Renal cortex interstitium (tissue), 11 donors: ENCODE results near the gene RAB5IF. TPM values are rescaled to one million over a fixed set of nuclear protein-coding genes. Genes with fewer than 3 reads are reported as not detected.
"Not testable (repeated sequence)": the region's sequence is repeated elsewhere in the genome, so short reads cannot be mapped to it uniquely, and the experiment has no call there.

Source experiments
- DNase-seq, 11 donors: peaks; one replicate each; pipeline ENCODE4 v3.0.0-alpha.2; 2013; ENCODE audit warnings: low read depth in 9 of 11, low spot score in 4 of 11; ENCODE audit errors: extremely low read depth in 1 of 11
- polyA plus RNA-seq, 3 donors: library from polyadenylated mRNA; unstranded; fragments of 120-200 nt; gene quantifications; one replicate each; pipeline ENCODE4 v1.2.1, GENCODE V29; 2013; ENCODE audit not compliant: insufficient read length in 3 of 3

Gene RAB5IF
- polyA plus RNA-seq, 3 donors, result 55.5 to 67.2 (median 62.4) TPM

DNA sequence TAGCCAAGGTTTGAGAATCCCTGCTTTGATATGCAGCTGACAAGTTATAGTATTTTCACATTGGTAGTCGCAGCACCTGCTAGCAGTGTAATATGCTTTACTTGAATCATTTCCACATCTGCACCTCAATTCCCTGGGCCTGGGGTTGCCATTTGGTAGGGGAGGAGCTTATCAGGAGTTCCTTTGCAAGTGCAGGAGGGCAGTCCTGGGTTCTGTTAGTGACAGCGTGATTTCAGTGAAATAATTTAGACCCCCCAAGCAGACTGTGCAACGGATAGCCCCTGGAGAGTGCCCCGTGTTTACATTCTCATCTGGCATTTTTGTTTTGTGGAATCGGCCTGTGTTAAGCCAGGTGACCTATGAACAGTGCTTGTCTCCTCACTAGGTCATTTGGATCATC, 6.0 kb downstream of the RAB5IF start:
- no peak for DNase-seq

DNA sequence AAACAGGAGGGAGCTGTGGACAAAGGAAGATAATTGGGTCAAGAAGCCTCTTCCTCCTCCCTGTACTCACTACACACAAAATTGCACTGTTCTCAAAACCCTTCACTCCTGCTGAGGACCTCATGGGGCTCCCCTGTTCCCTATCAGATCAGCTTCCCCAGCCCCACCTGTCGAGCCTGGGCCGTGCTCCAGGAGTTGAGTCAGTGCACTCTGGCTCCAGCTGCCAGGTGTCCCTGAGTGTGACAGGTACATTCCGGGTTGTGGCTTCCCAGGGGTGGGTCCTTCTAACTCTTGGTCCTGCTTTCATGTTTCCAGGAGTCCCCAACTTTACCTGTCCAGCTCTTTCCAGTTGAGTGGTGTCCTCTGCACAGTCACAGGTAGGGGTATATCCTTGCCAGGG, 8.4 kb downstream of the RAB5IF start:
- no peak for DNase-seq

GRCh38 chr20:36614781-36615557, 9.4 kb downstream of the RAB5IF start:
- DNase-seq, result no peak

- no peak for DNase-seq
Measured at GRCh38 chr20:36620917-36621316, 15.3 kb downstream of the RAB5IF start.

DNA sequence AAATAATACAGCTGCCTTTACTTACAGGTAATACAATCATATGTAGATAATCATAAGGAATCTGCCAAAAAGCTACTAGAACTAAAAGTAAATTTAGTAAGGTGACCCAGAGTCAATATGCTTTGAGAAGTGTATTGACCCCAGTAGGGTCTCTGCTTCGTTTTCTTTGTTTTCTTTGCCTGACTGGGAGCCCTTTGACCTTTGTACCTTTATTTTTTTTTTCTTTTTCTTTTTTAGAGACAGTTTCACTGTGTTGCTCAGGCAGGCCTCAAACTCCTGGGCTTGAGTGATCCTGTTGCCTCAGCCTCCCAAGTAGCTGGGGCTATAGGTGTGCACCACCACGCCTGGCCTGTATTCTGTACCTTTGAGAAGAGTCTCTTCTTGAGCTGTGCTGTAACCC, 17.9 kb downstream of the RAB5IF start:
- no peak for DNase-seq

- DNase-seq, result no peak
Measured at GRCh38 chr20:36624068-36624943, 18.7 kb downstream of the RAB5IF start.

DNA sequence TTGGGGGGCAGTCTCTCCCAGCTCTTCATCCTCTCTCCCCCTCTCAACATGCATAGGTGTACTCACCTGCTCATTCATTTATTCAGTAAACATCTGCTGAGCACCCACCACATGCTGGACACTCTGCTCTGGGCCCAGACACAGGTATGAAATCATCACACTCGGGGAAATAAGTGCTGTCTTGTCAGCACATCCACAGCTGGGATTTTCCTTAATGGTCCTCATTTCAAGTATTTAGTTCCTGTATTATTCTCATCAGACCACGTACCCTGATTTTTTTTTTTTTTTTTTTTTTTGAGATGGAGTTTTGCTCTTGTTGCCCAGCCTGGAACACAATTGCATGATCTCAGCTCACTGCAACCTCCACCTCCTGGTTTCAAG, 19.4 kb downstream of the RAB5IF start:
- no peak for DNase-seq

- DNase-seq, result no peak
Measured at GRCh38 chr20:36628076-36628475, 22.5 kb downstream of the RAB5IF start.

DNA sequence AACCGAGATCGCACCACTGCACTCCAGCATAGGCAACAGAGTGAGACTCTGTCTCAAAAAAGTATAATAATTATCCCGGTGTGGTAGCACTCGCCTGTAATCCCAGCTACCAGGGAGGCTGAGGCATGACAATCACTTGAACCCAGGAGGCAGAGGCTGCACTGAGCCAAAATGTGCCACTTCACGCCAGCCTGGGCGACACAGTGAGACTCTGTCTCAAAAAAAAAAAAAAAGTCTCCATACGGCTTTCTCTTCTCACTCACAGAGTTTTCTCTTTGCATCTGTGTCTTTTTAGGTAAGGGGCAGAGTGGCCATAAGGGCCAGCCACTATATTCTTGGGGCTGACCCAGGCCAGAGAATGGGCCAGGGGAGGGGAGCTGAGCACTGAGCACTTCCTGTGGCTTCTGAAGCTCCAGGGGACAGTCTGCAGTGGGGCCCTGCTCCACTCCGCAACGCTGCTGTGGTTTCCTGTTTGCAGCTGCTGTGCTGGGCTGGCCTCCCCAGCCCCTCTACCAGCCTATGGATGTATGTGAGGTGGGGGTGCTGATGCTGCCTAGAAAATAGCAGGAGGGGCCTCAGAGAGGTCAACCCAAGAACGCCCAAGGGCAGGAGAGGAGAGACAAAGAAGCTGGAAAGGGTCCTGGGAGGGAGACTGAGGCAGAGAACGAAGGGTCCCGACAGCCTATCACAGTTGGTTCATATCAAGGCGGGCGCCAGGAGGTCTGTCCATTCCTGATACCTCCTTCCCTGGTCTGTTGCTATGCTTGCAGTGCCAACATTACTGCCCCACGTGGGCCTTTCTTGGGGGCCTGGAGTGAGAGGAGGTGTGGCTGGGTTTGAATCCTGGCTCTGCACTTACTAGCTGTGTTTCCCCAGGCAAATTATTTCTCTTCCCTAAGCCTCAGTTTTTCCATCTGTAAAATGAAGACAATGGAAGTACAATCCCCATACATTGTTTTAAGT, 24.4 kb downstream of the RAB5IF start:
- DNase-seq, result no peak

GRCh38 chr20:36631646-36632045, 26.1 kb downstream of the RAB5IF start:
- no peak for DNase-seq

DNA sequence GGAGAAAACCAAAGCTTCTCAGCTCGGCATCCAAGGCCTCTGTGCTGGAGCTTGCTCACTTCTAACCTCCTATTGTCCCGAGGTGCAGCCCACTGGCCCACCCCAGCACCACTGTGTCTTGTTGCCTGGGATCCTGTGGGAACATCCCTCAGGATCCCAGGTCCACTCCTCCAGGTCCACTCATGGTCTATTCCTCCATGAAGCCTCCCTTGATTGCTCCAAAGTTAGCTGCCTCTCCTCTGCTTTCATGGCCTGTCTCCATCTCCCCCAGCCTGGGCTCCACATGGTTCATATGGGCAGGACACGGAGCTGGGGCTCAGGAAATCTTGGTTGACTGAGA, 26.5 kb downstream of the RAB5IF start:
- DNase-seq, result no peak

DNA sequence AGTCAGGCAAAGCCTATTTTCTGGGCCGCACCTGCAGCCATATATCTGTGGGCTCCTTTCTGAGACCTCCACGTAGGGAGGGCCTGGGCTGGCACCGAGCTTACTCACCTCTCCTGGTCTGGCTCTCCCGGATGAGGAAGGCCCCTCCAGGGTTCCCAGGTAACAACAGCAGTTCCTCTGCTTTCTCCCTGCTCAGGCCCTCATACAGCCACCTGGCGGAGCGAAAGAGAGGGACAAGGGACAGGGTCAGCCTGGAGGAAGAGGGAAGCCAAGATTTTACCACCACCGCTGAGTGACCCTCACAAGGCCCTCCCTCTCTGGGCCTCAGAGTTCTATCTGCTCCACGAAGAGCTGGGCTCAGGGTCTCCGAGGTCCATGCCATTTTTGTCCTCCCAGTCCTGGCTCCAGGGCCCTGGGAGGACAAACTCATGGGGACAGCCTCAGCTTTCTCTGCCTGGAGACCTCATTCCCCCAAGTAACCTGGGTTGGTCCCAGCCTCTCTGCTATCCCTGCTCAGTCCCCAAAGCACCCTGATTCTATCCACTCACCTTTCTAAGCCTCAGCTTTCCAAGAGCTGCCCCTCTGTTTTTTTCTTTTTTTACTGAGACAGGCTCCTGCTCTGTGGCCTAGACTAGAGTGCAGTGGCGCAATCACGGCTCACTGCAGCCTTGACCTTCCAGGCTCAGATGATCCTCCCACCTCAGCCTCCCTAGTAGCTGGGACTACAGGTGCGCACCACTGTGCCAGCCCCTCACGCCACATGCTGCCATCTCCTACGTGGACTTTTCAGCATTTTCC, 27.1 kb downstream of the RAB5IF start:
- DNase-seq, result no peak

- no peak for DNase-seq
Measured at GRCh38 chr20:36633285-36633772, 27.8 kb downstream of the RAB5IF start.

- no peak for DNase-seq
Measured at GRCh38 chr20:36634342-36634741, 28.8 kb downstream of the RAB5IF start.

DNA sequence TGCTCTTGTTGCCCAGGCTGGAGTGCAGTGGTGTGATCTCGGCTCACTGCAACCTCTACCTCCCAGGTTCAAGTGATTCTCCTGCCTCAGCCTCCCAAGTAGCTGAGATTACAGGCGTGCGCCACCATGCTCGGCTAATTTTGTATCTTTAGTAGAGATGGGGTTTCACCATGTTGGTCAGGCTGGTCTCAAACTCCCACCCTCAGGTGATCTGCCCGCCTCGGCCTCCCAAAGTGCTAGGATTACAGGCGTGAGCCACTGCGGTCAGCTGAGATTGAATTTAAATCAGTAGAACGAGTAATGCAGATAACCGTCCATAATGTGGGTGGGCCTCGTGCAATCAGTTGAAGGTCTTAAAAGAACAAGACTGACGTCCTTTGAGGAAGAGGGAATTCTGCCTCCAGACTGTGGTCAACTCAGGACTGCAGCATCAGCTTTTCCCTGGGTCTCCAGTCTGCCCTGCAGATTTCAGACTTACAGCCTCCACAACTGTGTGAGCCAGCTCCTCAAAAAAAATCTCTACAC, 33.4 kb downstream of the RAB5IF start:
- not testable (repeated sequence) for DNase-seq

- no peak for DNase-seq
Measured at GRCh38 chr20:36641506-36641843, 35.9 kb downstream of the RAB5IF start.

DNA sequence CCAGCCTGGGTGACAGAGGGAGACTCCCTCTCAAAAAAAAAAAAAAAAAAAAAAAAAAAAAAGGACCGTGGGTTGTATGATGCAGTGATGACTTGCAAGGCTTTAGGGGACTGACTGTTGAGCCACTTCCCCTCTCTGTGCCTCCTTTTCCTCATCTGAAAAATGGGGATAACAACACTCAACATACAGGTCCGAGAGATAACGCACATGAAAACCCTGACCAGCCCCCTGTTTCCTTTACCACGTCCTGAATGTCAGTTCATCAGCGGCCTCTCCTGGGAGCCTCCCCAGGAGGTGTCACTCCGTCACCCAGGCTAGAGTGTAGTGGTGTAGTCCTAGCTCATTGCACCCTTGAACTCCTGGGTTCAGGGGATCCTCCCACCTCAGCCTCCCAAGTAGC, 36.6 kb downstream of the RAB5IF start:
- DNase-seq, result no peak

DNA sequence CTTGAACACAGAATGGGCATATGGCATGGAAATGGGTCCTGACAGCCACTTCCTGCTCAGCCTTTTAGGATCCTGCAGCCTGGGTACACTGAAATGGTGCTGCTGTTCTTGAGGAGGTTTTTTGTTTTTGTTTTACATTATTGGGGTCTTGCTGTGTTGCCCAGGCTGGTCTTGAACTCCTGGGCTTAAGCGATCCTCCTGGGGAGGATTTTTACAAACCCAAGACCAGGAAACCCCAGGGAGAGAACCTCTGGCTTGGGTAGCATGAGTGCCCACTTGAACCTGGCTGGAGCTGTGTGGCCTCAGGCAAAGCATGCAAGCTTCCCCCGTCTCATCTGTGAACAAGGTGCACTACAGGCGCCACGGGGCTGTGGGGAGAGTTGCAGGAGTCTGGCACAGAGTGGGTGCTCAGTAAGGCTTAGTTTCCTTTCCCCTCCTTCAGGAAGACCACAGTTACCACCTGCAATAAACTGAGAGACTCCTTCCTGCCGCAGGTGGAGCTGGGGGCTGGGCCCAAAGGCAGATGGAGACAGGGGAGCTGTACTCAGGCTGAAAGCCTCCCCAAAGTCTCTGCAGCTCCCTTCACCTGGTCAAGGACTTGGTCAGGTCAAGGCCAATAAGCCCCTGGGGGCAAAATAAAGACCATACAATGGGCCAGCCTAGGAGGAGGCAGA, 38.6 kb downstream of the RAB5IF start:
- no peak for DNase-seq
